H9 (cell line): Measurements from ENCODE around the gene BAG2. TPM values are rescaled to one million over a fixed set of nuclear protein-coding genes. Genes with fewer than 3 reads are reported as not detected.

Experiments used
- DNase-seq: peaks from one replicate; pipeline ENCODE4 v3.0.0-alpha.2; 2017
- H2AFZ ChIP-seq: one replicate; pipeline ENCODE4 v1.6.1; 2013; ENCODE audit warnings: mild to moderate bottlenecking, low read length, control low read depth, moderate library complexity
- H2AK5ac ChIP-seq: 2 replicates; pipeline ENCODE4 v1.6.1; 2013; ENCODE audit warnings: low read length, control low read depth, mixed read lengths; ENCODE audit not compliant: insufficient read length
- H2BK120ac ChIP-seq: one replicate; pipeline ENCODE4 v1.6.1; 2013; ENCODE audit warnings: low read depth, mild to moderate bottlenecking, low read length, control low read depth, inconsistent platforms; ENCODE audit not compliant: poor library complexity, severe bottlenecking
- H2BK12ac ChIP-seq: 2 replicates; pipeline ENCODE4 v1.6.1; 2013; ENCODE audit warnings: low read length, control low read depth, mixed read lengths, low read depth; ENCODE audit not compliant: insufficient read length
- H2BK15ac ChIP-seq: 2 replicates; pipeline ENCODE4 v1.6.1; 2013; ENCODE audit warnings: low read depth, low read length, control low read depth
- H2BK20ac ChIP-seq: one replicate; pipeline ENCODE4 v1.6.1; 2013; ENCODE audit warnings: low read depth, mild to moderate bottlenecking, low read length, control low read depth, inconsistent platforms; ENCODE audit not compliant: poor library complexity, severe bottlenecking
- H2BK5ac ChIP-seq: 2 replicates; pipeline ENCODE4 v1.6.1; 2013; ENCODE audit warnings: low read length, control low read depth, mixed read lengths; ENCODE audit not compliant: insufficient read length
- H3K14ac ChIP-seq: 2 replicates; pipeline ENCODE4 v1.6.1; 2013; ENCODE audit warnings: low read length, control low read depth; ENCODE audit not compliant: insufficient read depth
- H3K18ac ChIP-seq: 2 replicates; pipeline ENCODE4 v1.6.1; 2013; ENCODE audit warnings: low read depth, mild to moderate bottlenecking, mixed read lengths, low read length, control low read depth; ENCODE audit not compliant: insufficient read length
- H3K23ac ChIP-seq: 2 replicates; pipeline ENCODE4 v1.6.1; 2013; ENCODE audit warnings: low read length, control low read depth, mixed read lengths, low read depth; ENCODE audit not compliant: insufficient read length
- H3K23me2 ChIP-seq: 2 replicates; pipeline ENCODE4 v1.6.1; 2013; ENCODE audit warnings: low read depth, mild to moderate bottlenecking, mixed read lengths, low read length, control low read depth; ENCODE audit not compliant: insufficient read length, poor library complexity, severe bottlenecking
- H3K27ac ChIP-seq: 2 replicates; pipeline ENCODE4 v1.5.1; 2013; ENCODE audit warnings: low read length, control low read depth, mixed read lengths, low read depth; ENCODE audit not compliant: insufficient read length
- H3K27me3 ChIP-seq: 2 replicates; pipeline ENCODE4 v1.6.1; 2013; ENCODE audit warnings: low read length, control low read depth, inconsistent platforms; ENCODE audit not compliant: insufficient read depth
- H3K4ac ChIP-seq: 2 replicates; pipeline ENCODE4 v1.6.1; 2013; ENCODE audit warnings: low read depth, mild to moderate bottlenecking, control low read depth, inconsistent platforms, low read length, moderate library complexity
- H3K4me1 ChIP-seq: 2 replicates; pipeline ENCODE4 v1.6.1; 2013; ENCODE audit warnings: low read length, control low read depth, inconsistent platforms; ENCODE audit not compliant: insufficient read depth
- H3K4me2 ChIP-seq: 2 replicates; pipeline ENCODE4 v1.6.1; 2013; ENCODE audit warnings: low read length, control low read depth, mixed read lengths; ENCODE audit not compliant: insufficient read length, insufficient read depth
- H3K56ac ChIP-seq: 2 replicates; pipeline ENCODE4 v1.6.1; 2013; ENCODE audit warnings: low read depth, mild to moderate bottlenecking, mixed read lengths, low read length, control low read depth; ENCODE audit not compliant: insufficient read length
- H3K79me1 ChIP-seq: 2 replicates; pipeline ENCODE4 v1.6.1; 2013; ENCODE audit warnings: low read depth, mild to moderate bottlenecking, moderate library complexity, low read length, control low read depth, inconsistent platforms; ENCODE audit not compliant: insufficient read depth, poor library complexity, severe bottlenecking
- H3K79me2 ChIP-seq: 2 replicates; pipeline ENCODE4 v1.6.1; 2013; ENCODE audit warnings: low read length, control low read depth, inconsistent platforms; ENCODE audit not compliant: insufficient read depth
- H3K9ac ChIP-seq: 2 replicates; pipeline ENCODE4 v1.6.1; 2013; ENCODE audit warnings: low read length, control low read depth, mixed read lengths; ENCODE audit not compliant: insufficient read length; ENCODE audit errors: extremely low read depth
- H3K9me3 ChIP-seq: one replicate; pipeline ENCODE4 v1.6.1; 2013; ENCODE audit warnings: low read depth, low read length, inconsistent platforms; ENCODE audit not compliant: control insufficient read depth
- H3T11ph ChIP-seq: one replicate; pipeline ENCODE4 v1.6.1; 2013; ENCODE audit warnings: mild to moderate bottlenecking, low read length, control low read depth, inconsistent platforms
- H4K20me1 ChIP-seq: one replicate; pipeline ENCODE4 v1.6.1; 2013; ENCODE audit not compliant: control insufficient read depth, insufficient read length, insufficient read depth
- H4K5ac ChIP-seq: 2 replicates; pipeline ENCODE4 v1.6.1; 2013; ENCODE audit warnings: low read depth, mild to moderate bottlenecking, mixed read lengths, low read length, control low read depth; ENCODE audit not compliant: insufficient read length
- H4K8ac ChIP-seq: replicated peaks from 2 replicates; pipeline ENCODE4 v1.6.1; 2013; ENCODE audit warnings: low read length, control low read depth, mixed read lengths, low read depth; ENCODE audit not compliant: insufficient read length
- H4K91ac ChIP-seq: 2 replicates; pipeline ENCODE4 v1.6.1; 2013; ENCODE audit warnings: low read depth, mild to moderate bottlenecking, moderate library complexity, mixed read lengths, low read length, control low read depth; ENCODE audit not compliant: insufficient read length
- H3K27ac Mint-ChIP-seq, 3 experiments: 2 replicates in 2 of 3; 3 replicates in 1 of 3; pipeline ENCODE4 v1.8.0; 2020 to 2021; ENCODE audit warnings: mixed read lengths in 3 of 3, mild to moderate bottlenecking in 1 of 3, moderate library complexity in 1 of 3
- H3K27me3 Mint-ChIP-seq: 2 replicates; pipeline ENCODE4 v1.8.0; 2021; ENCODE audit warnings: low read depth, mild to moderate bottlenecking, moderate library complexity, mixed read lengths
- H3K36me3 Mint-ChIP-seq, 3 experiments: 2 replicates in 2 of 3; 3 replicates in 1 of 3; pipeline ENCODE4 v1.8.0; 2020 to 2021; ENCODE audit warnings: low read depth in 3 of 3, mixed read lengths in 3 of 3; ENCODE audit not compliant: insufficient read depth in 1 of 3
- H3K4me1 Mint-ChIP-seq, 2 experiments: 2 replicates each; pipeline ENCODE4 v1.8.0; 2020; ENCODE audit warnings: mixed read lengths in 2 of 2
- H3K4me3 Mint-ChIP-seq, 2 experiments: 2 replicates in 1 of 2; 3 replicates in 1 of 2; pipeline ENCODE4 v1.8.0; 2020 to 2021; ENCODE audit warnings: mild to moderate bottlenecking in 2 of 2, mixed read lengths in 2 of 2, moderate library complexity in 1 of 2
- H3K9me3 Mint-ChIP-seq, 2 experiments: 2 replicates in 1 of 2; 3 replicates in 1 of 2; pipeline ENCODE4 v1.8.0; 2020; ENCODE audit warnings: mild to moderate bottlenecking in 2 of 2, mixed read lengths in 2 of 2, moderate library complexity in 1 of 2
- WGBS: extraction: QIAGEN DNeasy Blood & Tissue Kit; methylation state at CpG from one replicate; pipeline ENCODE4 v1.1.7; 2013; ENCODE audit warnings: missing lambda C conversion rate, low lambda C conversion rate, mixed read lengths; ENCODE audit not compliant: insufficient read length; ENCODE audit errors: extremely low coverage; 5-methylcytosine and 5-hydroxymethylcytosine counted together
- total RNA-seq: library from RNA; stranded (reverse); gene quantifications from 2 replicates; pipeline ENCODE4 v1.2.1, GENCODE V29; 2021
- TF ChIP-seq, protein P1 (sequence below): fragments of 200-600 bp; sonication (generic); conservative IDR thresholded peaks from 3 replicates; pipeline ENCODE4 v1.8.0; 2021; ENCODE audit warnings: antibody characterized with exemption, mild to moderate bottlenecking

BAG2 gene
- total RNA-seq, 1 experiment from 2014 or later: 8.4 TPM

DNA sequence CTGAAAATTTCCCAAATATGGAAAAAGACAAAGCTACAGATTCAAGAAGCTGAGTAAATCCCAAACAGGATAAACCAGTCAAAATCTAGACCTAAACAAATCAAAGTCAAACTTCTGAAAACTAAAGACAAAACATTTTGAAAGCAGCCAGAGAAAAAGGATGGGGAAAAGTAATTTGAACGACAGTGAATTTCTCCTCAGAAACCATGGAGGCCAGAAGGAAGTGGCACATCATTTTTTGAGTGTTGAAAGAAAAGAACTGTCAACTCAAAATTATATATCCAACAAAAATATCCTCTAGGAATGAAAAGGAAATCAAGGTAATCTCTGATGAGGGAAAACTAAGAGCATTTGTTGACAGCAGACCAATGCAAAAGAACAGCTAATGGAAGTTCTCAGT is 43.1 kb downstream of the BAG2 start:
- no peaks in the 10 kb centered on the region for H4K20me1 ChIP-seq
- H3K79me1 ChIP-seq: peaks cover 14% of the 10 kb centered on the region
- no peaks in the 10 kb centered on the region for H3K23me2 ChIP-seq
- H4K91ac ChIP-seq: no peak overlapping the region
- no peak overlapping the region for H2AK5ac ChIP-seq
- no peaks in the 10 kb centered on the region for H3K9me3 ChIP-seq
- TF ChIP-seq, protein P1, sequence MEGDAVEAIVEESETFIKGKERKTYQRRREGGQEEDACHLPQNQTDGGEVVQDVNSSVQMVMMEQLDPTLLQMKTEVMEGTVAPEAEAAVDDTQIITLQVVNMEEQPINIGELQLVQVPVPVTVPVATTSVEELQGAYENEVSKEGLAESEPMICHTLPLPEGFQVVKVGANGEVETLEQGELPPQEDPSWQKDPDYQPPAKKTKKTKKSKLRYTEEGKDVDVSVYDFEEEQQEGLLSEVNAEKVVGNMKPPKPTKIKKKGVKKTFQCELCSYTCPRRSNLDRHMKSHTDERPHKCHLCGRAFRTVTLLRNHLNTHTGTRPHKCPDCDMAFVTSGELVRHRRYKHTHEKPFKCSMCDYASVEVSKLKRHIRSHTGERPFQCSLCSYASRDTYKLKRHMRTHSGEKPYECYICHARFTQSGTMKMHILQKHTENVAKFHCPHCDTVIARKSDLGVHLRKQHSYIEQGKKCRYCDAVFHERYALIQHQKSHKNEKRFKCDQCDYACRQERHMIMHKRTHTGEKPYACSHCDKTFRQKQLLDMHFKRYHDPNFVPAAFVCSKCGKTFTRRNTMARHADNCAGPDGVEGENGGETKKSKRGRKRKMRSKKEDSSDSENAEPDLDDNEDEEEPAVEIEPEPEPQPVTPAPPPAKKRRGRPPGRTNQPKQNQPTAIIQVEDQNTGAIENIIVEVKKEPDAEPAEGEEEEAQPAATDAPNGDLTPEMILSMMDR: no peak
- H3K79me2 ChIP-seq: peaks cover 13% of the 10 kb centered on the region; the same call in 1 of the 2 replicates
- Mint-ChIP-seq H3K4me3 (no peak overlapping the region), H3K9me3 (peaks cover 4 to 13% of the 10 kb centered on the region in 2 experiments; a peak in 3 of 5 replicates), H3K36me3 (peaks cover 5 to 34% (median 9%) of the 10 kb centered on the region in 3 experiments), H3K27me3 (no peaks in the 10 kb centered on the region), H3K4me1 (peaks cover 38 to 42% of the 10 kb centered on the region in 2 experiments), H3K27ac (no peak overlapping the region)
- no peak overlapping the region for H3K14ac ChIP-seq
- H3K27me3 ChIP-seq: no peaks in the 10 kb centered on the region
- no peak overlapping the region for H3K27ac ChIP-seq
- H3K23ac ChIP-seq: no peak overlapping the region
- H3K4me2 ChIP-seq: no peak overlapping the region
- H2AFZ ChIP-seq: no peak overlapping the region
- no peak overlapping the region for H3T11ph ChIP-seq
- H3K4ac ChIP-seq: no peak overlapping the region
- no peak for DNase-seq
- no peak overlapping the region for H2BK12ac ChIP-seq
- H3K18ac ChIP-seq: no peak overlapping the region
- no peak overlapping the region for H2BK5ac ChIP-seq
- no peak overlapping the region for H4K5ac ChIP-seq
- no peak overlapping the region for H2BK15ac ChIP-seq
- no CpG with 5 or more reads among the region's 1 CpG for WGBS
- no peak overlapping the region for H3K56ac ChIP-seq
- H2BK120ac ChIP-seq: no peak overlapping the region
- H4K8ac ChIP-seq: no peak overlapping the region
- H2BK20ac ChIP-seq: no peak overlapping the region
- no peak overlapping the region for H3K9ac ChIP-seq
- H3K4me1 ChIP-seq: no peaks in the 10 kb centered on the region; the same call in 1 of the 2 replicates
